Mesendoderm (in vitro differentiated cells): ENCODE data around the gene LINGO3.
A peak's percentile ranks its signal among the peaks of the same experiment; 100 is the strongest.

Source experiments
- DNase-seq: peaks from one replicate; pipeline ENCODE4 v3.0.0; 2013
- H2AK5ac ChIP-seq: 2 replicates; pipeline ENCODE4 v1.6.1; 2013; ENCODE audit warnings: low read length, inconsistent platforms
- H2BK120ac ChIP-seq: 2 replicates; pipeline ENCODE4 v1.6.1; 2013; ENCODE audit warnings: low read depth, mild to moderate bottlenecking, low read length, moderate library complexity, mixed read lengths
- H2BK15ac ChIP-seq: replicated peaks from 2 replicates; pipeline ENCODE4 v1.6.1; 2013; ENCODE audit warnings: low read depth, mild to moderate bottlenecking, moderate library complexity
- H2BK5ac ChIP-seq: 2 replicates; pipeline ENCODE4 v1.6.1; 2013; ENCODE audit warnings: low read length, inconsistent platforms
- H3K18ac ChIP-seq: 2 replicates; pipeline ENCODE4 v1.6.1; 2013; ENCODE audit warnings: mild to moderate bottlenecking, low read length, mixed read lengths
- H3K23ac ChIP-seq: one replicate; pipeline ENCODE4 v1.6.1; 2013; ENCODE audit warnings: low read length
- H3K27ac ChIP-seq: 2 replicates; pipeline ENCODE4 v1.5.1; 2013; ENCODE audit warnings: low read depth, mild to moderate bottlenecking, inconsistent platforms, low read length, moderate library complexity
- H3K27me3 ChIP-seq: 2 replicates; pipeline ENCODE4 v1.6.1; 2013; ENCODE audit warnings: low read length, control low read depth, mild to moderate bottlenecking, inconsistent platforms; ENCODE audit not compliant: insufficient read depth, poor library complexity
- H3K36me3 ChIP-seq: 2 replicates; pipeline ENCODE4 v1.6.1; 2013; ENCODE audit warnings: low read length, inconsistent platforms; ENCODE audit not compliant: control insufficient read depth, insufficient read depth
- H3K4ac ChIP-seq: one replicate; pipeline ENCODE4 v1.6.1; 2013; ENCODE audit warnings: low read depth, mild to moderate bottlenecking, low read length, moderate library complexity
- H3K4me1 ChIP-seq: 2 replicates; pipeline ENCODE4 v1.6.1; 2013; ENCODE audit warnings: low read depth, low read length, inconsistent platforms; ENCODE audit not compliant: control insufficient read depth
- H3K4me2 ChIP-seq: 2 replicates; pipeline ENCODE4 v1.6.1; 2013; ENCODE audit warnings: low read length
- H3K4me3 ChIP-seq: 2 replicates; pipeline ENCODE4 v1.5.1; 2013; ENCODE audit warnings: mild to moderate bottlenecking, low read length
- H3K56ac ChIP-seq: one replicate; pipeline ENCODE4 v1.6.1; 2013; ENCODE audit warnings: low read length
- H3K79me1 ChIP-seq: 2 replicates; pipeline ENCODE4 v1.6.1; 2013; ENCODE audit warnings: low read length, inconsistent platforms
- H3K79me2 ChIP-seq: 2 replicates; pipeline ENCODE4 v1.6.1; 2013; ENCODE audit warnings: mild to moderate bottlenecking, low read length; ENCODE audit not compliant: control insufficient read depth, insufficient read depth
- H3K9ac ChIP-seq: 2 replicates; pipeline ENCODE4 v1.6.1; 2013; ENCODE audit warnings: low read length, inconsistent platforms
- H4K5ac ChIP-seq: one replicate; pipeline ENCODE4 v1.6.1; 2013; ENCODE audit warnings: low read length
- H4K8ac ChIP-seq: one replicate; pipeline ENCODE4 v1.6.1; 2013; ENCODE audit warnings: low read depth, mild to moderate bottlenecking, control low read depth, low read length, moderate library complexity
- WGBS: extraction: QIAGEN DNeasy Blood & Tissue Kit; methylation state at CpG from one replicate; pipeline ENCODE4 v1.1.7; 2013; ENCODE audit warnings: low lambda C conversion rate, missing lambda C conversion rate; ENCODE audit not compliant: insufficient coverage; ENCODE audit errors: extremely low coverage; 5-methylcytosine and 5-hydroxymethylcytosine counted together

LINGO3 gene

DNA sequence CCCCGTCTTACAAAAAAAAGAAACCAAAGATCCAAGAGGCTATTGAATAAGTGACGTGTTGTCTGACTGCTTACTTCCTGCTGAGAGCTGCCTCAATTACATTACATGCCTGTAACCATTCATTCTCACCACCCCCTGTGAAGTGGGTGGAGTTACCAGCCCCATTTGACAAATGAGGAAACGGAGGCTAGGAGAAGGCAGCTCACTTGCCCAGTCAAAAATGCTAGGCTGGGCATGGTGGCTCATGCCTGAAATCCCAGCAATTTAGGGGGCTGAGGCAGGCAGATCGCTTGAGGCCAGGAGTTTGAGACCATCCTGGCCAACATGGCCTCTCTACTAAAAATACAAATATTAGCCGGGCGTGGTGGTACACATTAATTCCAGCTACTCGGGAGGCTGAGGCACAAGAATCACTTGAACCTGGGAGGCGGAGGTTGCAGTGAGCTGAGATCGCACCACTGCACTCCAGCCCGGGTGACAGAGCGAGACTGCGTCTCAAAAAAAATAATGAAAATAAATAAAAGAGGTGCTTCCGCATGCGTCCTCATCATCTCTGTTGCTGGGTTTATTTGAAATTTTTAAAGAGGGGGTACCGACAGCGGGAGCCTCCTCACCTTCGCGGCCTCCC lies 19.9 kb upstream of the LINGO3 start:
- Histone ChIP-seq H3K79me2 (peaks cover 52% of the 10 kb centered on the region), H4K5ac (no peak overlapping the region), H3K18ac (no peak overlapping the region), H3K4me3 (peak overlapping the region; percentile 99), H3K23ac (no peak overlapping the region), H3K9ac (peak overlapping the region; percentile 98), H2BK15ac (no peak overlapping the region), H4K8ac (no peak overlapping the region), H2AK5ac (no peak overlapping the region), H3K36me3 (peaks cover 2% of the 10 kb centered on the region), H3K27ac (peak overlapping the region; percentile 56), H3K4me2 (peak overlapping the region; percentile 30), H3K4me1 (peaks cover 2% of the 10 kb centered on the region), H3K79me1 (peaks cover 29% of the 10 kb centered on the region), H2BK5ac (no peak overlapping the region), H2BK120ac (no peak overlapping the region), H3K27me3 (no peaks in the 10 kb centered on the region), H3K56ac (peak overlapping the region; percentile 99), H3K4ac (peak overlapping the region; percentile 57)
- WGBS: no CpG with 5 or more reads among the region's 18 CpGs
- peak; percentile 90 for DNase-seq

GRCh38 chr19:2326699-2327360 lies 18.9 kb upstream of the LINGO3 start:
- Histone ChIP-seq H4K5ac (no peak overlapping the region), H3K36me3 (peaks cover 2% of the 10 kb centered on the region), H3K27ac (no peak overlapping the region), H3K27me3 (no peaks in the 10 kb centered on the region), H3K56ac (no peak overlapping the region), H3K79me2 (peaks cover 44% of the 10 kb centered on the region), H3K4me3 (no peak overlapping the region), H3K4me1 (peaks cover 2% of the 10 kb centered on the region), H4K8ac (no peak overlapping the region), H2BK5ac (no peak overlapping the region), H3K4me2 (no peak overlapping the region), H3K9ac (peak overlapping the region; percentile 49), H3K18ac (no peak overlapping the region), H2AK5ac (no peak overlapping the region), H2BK15ac (no peak overlapping the region), H2BK120ac (no peak overlapping the region), H3K79me1 (peaks cover 27% of the 10 kb centered on the region), H3K23ac (no peak overlapping the region), H3K4ac (no peak overlapping the region)
- peak; percentile 14 for DNase-seq
- no CpG with 5 or more reads among the region's 16 CpGs for WGBS

DNA sequence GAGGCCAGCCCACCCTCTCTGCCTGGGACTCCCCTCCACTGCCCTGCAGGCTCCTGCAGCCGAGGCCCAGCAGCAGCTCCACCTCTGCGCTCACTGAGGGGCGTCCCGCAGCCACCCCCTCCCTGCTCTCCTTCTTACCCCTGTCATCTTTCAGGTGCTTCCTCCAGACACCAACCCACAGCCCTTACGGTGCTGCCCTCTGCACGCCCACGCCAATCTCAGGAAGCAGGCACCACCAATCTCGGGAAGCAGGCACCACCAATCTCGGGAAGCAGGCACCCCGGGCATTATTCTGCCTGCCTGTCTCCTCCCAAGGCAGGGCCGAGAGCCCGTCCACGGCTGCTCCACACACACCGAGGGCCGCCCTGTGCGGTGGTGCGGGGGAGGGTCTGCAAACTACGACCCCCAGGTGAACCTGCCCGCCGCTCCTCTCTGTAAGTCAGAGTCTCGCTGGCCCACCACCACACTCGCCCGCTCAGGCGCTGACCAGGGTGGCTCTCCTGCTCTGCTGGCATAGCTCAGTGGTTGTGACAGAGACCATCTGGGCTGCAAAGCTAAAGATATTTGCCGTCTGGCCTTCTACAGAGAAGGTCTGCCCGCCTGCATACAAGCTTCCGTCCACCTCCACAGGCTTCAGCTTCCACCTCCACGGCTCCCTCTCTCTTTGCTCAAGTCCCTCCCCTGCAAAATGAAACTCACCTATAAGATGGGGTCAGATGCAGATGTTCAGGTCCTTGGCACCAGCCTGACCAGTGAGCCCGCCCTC lies 17.5 kb upstream of the LINGO3 start:
- Histone ChIP-seq H3K56ac (no peak overlapping the region), H2AK5ac (no peak overlapping the region), H3K36me3 (peaks cover 2% of the 10 kb centered on the region), H3K4me3 (no peak overlapping the region), H3K9ac (no peak overlapping the region), H2BK15ac (no peak overlapping the region), H3K23ac (no peak overlapping the region), H3K4me2 (no peak overlapping the region), H3K27me3 (no peaks in the 10 kb centered on the region), H3K4me1 (peaks cover 2% of the 10 kb centered on the region), H3K27ac (no peak overlapping the region), H3K79me1 (peaks cover 23% of the 10 kb centered on the region), H4K8ac (no peak overlapping the region), H4K5ac (no peak overlapping the region), H2BK120ac (no peak overlapping the region), H3K4ac (no peak overlapping the region), H3K18ac (no peak overlapping the region), H2BK5ac (no peak overlapping the region), H3K79me2 (peaks cover 31% of the 10 kb centered on the region)
- no CpG with 5 or more reads among the region's 29 CpGs for WGBS
- no peak for DNase-seq

DNA sequence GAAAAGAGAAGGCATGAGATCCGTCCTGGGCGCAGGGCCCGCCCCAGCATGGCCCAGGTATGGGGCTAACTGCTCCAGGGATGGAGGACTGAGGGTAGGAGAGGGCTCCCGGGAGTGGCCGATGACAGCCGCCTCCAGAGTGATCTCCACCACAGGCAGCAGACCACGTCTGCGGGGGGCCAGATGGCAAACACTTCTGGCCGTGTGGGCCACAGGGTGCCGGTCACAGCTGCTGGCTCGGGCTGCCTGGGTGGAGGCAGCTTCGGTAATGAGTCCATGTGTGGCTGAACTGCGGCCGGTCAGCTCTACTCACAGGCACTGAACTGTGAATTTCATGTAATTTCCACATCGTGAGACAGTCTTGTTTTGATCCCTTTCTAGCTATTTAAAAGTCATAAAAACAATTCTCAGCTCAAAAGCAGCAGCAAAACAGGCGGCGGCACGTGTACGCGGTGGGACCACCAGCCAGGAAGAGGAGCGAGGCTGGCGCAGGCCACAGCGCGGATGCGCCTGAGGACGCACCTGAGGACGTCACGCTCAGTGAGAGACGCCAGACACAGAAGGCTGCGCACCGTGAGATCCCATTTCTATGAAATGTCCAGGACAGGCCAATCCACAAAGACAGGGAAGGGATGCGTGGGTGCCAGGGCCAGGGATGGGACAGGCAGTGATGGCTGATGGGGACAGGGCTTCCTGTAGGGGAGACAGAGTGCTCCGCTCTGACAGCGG lies 16.4 kb upstream of the LINGO3 start:
- H3K79me1 ChIP-seq: peaks cover 17% of the 10 kb centered on the region
- no peak overlapping the region for H4K8ac ChIP-seq
- no peak overlapping the region for H3K4me2 ChIP-seq
- H3K4me3 ChIP-seq: no peak overlapping the region
- H3K36me3 ChIP-seq: peaks cover 2% of the 10 kb centered on the region
- H3K4me1 ChIP-seq: no peaks in the 10 kb centered on the region
- H2BK5ac ChIP-seq: no peak overlapping the region
- WGBS: no CpG with 5 or more reads among the region's 34 CpGs
- no peak overlapping the region for H3K9ac ChIP-seq
- H4K5ac ChIP-seq: no peak overlapping the region
- no peak overlapping the region for H2AK5ac ChIP-seq
- no peak overlapping the region for H3K27ac ChIP-seq
- no peak overlapping the region for H3K56ac ChIP-seq
- H2BK120ac ChIP-seq: no peak overlapping the region
- H2BK15ac ChIP-seq: no peak overlapping the region
- DNase-seq: no peak
- peaks cover 26% of the 10 kb centered on the region for H3K79me2 ChIP-seq
- no peak overlapping the region for H3K18ac ChIP-seq
- no peaks in the 10 kb centered on the region for H3K27me3 ChIP-seq
- no peak overlapping the region for H3K23ac ChIP-seq
- H3K4ac ChIP-seq: no peak overlapping the region

GRCh38 chr19:2323707-2324106 lies 15.8 kb upstream of the LINGO3 start:
- no peak overlapping the region for H3K56ac ChIP-seq
- no peak overlapping the region for H3K4ac ChIP-seq
- no peak overlapping the region for H3K4me3 ChIP-seq
- H3K79me1 ChIP-seq: peaks cover 11% of the 10 kb centered on the region
- no peaks in the 10 kb centered on the region for H3K4me1 ChIP-seq
- no peak overlapping the region for H4K8ac ChIP-seq
- WGBS: no CpG with 5 or more reads among the region's 19 CpGs
- H3K27me3 ChIP-seq: no peaks in the 10 kb centered on the region
- H3K27ac ChIP-seq: no peak overlapping the region
- H2AK5ac ChIP-seq: no peak overlapping the region
- no peak overlapping the region for H3K18ac ChIP-seq
- H3K4me2 ChIP-seq: no peak overlapping the region
- DNase-seq: no peak
- no peak overlapping the region for H4K5ac ChIP-seq
- no peak overlapping the region for H3K9ac ChIP-seq
- H3K23ac ChIP-seq: no peak overlapping the region
- H2BK5ac ChIP-seq: no peak overlapping the region
- no peak overlapping the region for H2BK120ac ChIP-seq
- H3K79me2 ChIP-seq: peaks cover 19% of the 10 kb centered on the region
- peaks cover 2% of the 10 kb centered on the region for H3K36me3 ChIP-seq
- H2BK15ac ChIP-seq: no peak overlapping the region
